ENCODE data around the gene SBF2.
"Not testable (repeated sequence)": the region's sequence is repeated elsewhere in the genome, so short reads cannot be mapped to it uniquely, and the experiment has no call there.

The SBF2 gene

DNA sequence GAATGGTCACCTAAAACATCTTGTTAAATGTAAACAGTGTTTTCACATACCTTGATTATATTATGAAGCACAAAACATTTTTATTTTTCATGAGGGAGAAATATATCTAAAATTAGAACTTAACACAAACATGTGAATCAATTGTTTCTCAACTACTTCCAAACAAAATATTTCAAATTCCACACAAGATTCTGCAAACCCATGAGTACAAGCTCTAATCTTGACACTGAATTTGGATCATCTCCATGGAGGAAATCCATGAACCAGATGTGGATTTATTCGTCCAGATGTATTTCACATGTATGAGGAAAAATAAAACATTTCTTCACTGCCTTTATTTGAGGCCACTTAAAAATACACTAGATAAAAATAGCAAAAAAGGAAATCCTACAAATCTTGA lies 184.2 kb downstream of the SBF2 start:
- DNase-seq = no peak

- DNase-seq = no peak
Measured at GRCh38 chr11:10108915-10109680, 184.9 kb downstream of the SBF2 start.

- no peak for DNase-seq
Measured at GRCh38 chr11:10107497-10107896, 186.5 kb downstream of the SBF2 start.

DNA sequence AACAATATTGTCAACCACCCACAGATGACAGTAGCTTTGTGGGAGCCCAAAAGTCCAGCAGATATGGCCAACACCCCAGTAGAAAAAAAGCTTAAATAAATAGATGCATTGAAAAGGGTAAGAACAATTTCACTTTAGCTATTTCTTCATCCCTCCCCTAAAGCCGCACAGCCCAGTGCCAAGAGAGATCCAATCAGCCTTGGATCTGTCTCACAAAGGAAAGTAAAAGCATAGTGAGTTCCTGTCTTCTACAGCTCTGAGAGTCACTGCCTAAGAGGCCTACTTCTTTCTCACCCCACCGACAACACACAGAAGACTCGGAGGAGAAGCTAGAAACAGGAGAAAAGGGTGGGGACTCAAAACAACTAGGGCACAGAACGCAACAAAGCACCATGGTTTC lies 196.4 kb downstream of the SBF2 start:
- no peak for DNase-seq

DNA sequence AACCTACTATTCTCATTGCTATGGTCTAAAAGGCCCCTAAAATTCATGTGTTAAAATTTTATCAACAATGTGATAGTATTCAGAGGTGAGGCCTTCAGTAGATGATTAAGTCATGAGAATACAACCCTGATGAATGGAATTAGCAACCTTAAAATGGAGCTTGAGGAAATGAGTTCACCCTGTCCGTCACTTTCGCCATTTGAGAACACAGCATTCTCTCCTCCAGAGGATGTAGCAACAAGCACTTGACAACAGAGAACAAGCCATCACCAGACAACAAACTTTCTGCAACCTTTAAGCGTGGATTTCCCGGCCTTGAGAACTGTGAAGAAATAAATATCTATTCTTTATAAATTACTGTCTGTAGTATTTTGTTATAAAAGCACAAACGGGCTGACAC lies 197.0 kb downstream of the SBF2 start:
- DNase-seq = no peak

DNA sequence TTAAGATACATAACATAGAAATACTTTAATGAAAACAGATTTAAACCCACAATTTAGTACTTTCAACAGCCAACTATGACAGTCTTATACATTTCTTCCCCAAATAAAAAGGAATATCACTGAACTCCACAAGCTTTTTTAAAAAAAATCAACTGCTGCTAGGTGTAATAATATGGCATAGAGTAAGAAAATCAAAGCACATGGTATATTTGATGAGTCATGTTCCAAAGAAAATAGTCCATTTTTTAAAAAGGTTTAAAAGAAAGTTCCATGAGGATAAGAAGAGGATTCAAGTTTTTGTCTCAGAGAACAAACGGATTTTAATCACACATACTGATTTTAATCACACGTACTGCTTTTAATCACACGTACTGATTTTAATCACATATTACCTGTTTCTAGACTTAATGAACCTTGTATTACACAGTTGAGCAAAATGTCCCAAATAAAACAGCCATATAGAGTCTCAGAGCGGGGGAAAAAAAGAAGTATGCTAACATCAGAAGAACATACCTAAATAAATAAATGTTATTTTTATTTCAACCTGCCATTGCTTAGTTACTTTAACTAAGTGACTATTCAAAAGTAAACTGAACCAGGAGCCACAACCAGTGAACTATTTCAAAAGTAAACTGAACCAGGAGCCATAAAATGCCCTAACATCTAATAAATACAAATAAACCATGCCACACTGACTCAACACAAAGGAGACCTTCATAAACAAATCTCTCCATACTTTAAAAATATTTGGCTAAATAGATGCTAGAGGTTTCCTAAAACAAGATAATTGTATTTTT lies 198.4 kb downstream of the SBF2 start:
- no peak for DNase-seq

DNA sequence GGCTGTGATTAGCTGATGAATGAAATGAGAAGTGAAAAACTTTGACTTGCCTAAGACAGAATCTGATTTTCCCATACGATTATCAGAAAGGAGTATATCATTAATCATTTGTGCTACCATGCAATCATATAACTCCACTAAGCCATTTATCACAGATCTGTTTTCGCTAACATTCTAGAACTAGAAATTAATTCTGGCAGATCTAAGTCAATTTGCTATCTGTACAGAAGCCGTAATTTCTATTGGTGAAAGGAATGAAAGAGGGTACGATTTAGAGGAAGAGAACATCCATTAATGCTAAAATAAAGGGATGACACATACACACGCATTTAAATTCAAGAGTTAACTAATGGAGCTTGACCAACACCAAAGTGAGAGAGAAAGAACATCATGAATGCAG lies 201.6 kb downstream of the SBF2 start:
- no peak for DNase-seq

GRCh38 chr11:10091314-10092045 lies 202.5 kb downstream of the SBF2 start:
- DNase-seq = no peak

DNA sequence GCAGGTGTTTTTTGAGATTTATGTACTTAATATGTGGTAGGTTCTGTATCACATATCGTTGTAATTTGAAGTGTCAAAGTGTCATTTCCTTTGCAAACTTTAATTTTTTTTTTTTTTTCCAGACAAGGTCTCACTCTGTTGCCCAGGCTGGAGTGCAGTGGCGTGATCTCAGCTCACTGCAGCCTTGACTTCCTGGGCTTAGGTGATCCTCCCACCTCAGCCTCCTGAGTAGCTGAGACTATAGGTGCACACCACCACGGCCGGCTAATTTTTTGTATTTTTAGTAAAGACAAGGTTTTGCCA lies 206.1 kb downstream of the SBF2 start:
- DNase-seq = not testable (repeated sequence)

DNA sequence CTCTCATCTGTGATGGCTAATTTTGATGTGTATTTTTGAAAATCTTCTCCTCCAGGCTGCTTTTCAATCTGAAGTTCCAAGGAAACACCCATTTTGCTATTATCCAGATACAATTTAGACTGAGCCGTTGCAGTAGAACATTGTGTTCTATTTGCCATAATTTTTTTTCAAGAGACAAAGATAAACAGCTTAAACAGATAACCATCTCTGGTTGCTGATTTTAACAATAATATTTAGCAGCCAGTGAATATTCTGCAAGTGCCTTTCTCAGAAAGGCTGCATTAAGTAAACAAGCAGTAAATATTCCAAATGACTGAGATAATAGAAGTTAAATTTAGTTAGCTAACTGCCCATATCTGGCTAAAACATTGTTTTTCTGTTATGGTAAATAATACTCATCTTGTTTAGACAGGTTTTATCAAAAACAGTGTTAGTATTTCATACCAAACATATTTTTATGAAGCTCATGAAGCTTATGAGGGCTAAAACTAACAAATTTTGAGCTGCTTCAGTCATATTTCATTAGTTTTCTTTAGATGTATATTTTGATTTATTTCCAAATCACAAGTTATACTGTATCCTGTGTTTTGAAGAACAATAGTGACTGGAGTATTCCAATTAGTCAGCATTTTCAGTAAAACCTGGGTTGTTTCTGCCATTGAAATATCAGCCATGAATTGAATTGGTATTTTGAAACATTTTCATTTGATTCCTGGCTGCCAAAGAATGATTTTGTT lies 206.7 kb downstream of the SBF2 start:
- DNase-seq = no peak

GRCh38 chr11:10080138-10080537 lies 213.9 kb downstream of the SBF2 start:
- no peak for DNase-seq

- DNase-seq = no peak
Measured at GRCh38 chr11:10076458-10077141, 217.4 kb downstream of the SBF2 start.

GRCh38 chr11:10075141-10075540 lies 218.9 kb downstream of the SBF2 start:
- DNase-seq = no peak

- no peak for DNase-seq
Measured at GRCh38 chr11:10072841-10073240, 221.2 kb downstream of the SBF2 start.

DNA sequence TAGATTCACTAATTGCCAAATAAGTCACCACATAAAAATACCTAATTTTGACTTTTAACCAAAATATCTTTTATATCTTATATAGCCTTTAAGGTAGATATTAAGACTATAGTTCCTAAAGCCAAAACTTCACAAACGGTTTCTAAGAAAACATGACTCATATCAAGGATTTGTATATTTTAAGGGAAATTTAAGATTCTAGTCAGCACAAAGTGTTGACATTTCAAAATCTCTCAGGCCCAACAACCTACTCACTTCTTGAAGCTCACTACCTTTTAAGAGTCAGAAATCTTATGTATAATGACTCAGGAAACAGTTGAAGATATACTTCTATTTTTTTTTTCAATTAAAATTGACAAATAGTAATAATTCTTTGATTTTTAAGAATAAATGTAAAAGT lies 221.9 kb downstream of the SBF2 start:
- no peak for DNase-seq

GRCh38 chr11:10067629-10068300 lies 226.3 kb downstream of the SBF2 start:
- no peak for DNase-seq

DNA sequence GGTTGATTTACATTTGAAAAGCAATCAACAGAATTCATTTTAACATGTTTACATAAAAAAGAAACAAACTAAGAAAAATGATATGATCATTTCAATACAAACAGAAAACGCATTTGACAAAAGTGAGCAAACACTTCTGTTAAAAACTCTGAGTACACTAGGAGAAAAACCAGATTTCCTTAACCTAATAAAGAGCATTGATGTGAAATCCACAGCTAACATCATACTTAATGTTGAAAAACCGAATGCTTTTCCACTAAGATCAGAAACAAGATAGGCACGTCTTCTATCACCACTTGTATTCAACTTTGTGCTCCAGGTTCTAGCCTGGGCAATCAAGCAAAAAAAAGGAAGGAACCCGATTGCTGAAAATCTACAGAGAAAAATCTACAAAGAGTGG lies 227.6 kb downstream of the SBF2 start:
- no peak for DNase-seq

- DNase-seq = no peak
Measured at GRCh38 chr11:10064828-10065227, 229.2 kb downstream of the SBF2 start.

GRCh38 chr11:10058356-10058755 lies 235.7 kb downstream of the SBF2 start:
- no peak for DNase-seq

DNA sequence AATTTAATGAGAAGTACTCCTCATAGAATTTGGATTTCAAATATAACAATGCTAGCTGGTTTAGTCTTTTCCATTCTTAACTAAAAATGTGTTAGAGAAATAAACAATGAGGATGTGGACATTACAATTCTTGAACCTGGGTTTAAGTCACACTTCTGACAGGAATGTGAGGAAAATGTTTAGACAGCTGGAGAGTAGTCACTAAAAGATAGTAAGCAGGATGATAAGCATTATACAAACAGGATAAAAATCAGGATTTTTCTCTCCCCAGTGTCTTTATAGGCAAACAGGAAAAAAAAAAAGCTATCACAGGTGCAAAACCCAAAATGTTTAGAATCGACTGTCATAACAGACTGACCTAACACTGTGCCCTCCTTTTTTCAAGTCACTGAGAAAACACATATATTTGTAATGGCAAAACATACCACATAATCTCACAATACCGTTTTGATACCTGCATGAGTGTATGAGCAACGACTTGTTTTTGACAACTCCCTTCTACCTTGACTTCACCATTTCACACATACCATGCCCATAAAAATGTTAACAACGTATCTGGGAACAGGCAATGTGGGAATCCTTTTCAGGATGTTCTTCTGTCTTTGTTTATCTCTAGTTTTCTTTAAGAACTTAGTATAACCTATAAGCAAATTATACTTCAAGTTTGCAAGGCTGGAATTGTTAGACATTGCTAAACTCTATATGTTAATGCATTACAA lies 242.0 kb downstream of the SBF2 start:
- DNase-seq = no peak

- no peak for DNase-seq
Measured at GRCh38 chr11:10050561-10050960, 243.5 kb downstream of the SBF2 start.
